Stimulated activated CD4-positive, alpha-beta T cell treated with anti-CD3 and anti-CD28 coated beads, Interleukin-2, amount 100 ng/mL, for 4 hours (primary cell): ENCODE results near the gene IGF2BP2.
"Not testable (repeated sequence)": the region's sequence is repeated elsewhere in the genome, so short reads cannot be mapped to it uniquely, and the experiment has no call there.

Experiments
- DNase-seq: peaks from one replicate; pipeline ENCODE4 v3.0.0-alpha.2; 2020; ENCODE audit warnings: low read depth

Gene IGF2BP2

GRCh38 chr3:185797993-185798830 is 26.6 kb downstream of the IGF2BP2 start:
- no peak for DNase-seq

GRCh38 chr3:185797108-185797881 is 27.5 kb downstream of the IGF2BP2 start:
- DNase-seq: no peak

GRCh38 chr3:185796431-185797107 is 28.3 kb downstream of the IGF2BP2 start:
- no peak for DNase-seq

DNA sequence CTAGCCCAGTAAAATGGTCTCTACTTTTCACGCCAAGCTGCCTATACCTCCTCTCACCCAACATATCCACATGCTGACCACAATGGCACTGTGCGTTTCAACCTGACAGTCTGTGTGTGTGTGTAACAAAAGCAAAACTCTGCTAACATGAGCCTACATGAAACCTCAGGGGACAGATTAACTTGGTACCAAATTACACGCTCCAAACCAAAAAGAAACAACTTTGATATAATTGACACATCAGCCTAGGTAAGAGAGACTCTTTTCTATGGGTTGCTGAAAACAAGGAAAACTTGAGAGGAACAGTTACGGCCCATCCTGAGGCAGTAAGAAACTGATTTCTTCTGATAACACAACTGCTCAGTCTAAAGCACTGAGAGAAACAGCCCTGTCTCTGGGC is 31.5 kb downstream of the IGF2BP2 start:
- no peak for DNase-seq

DNA sequence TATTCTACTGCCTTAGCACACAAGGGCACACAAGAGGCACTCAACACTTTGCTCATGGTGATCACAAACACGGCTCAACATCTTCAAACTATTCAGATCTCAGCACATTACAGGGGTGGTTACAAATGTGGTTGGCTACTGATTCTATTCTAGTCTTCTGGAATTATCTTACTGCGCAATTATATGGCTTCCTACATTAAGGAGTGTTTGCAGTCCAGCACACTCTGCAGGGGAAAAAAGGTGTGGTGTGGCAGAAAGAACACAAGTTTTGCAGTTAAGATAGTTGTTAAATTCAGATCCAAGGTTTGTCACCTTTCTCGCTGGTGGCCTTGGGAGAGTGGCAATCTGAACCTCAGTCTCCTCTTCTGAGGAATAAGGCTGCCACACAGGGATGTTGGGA is 31.9 kb downstream of the IGF2BP2 start:
- no peak for DNase-seq

DNA sequence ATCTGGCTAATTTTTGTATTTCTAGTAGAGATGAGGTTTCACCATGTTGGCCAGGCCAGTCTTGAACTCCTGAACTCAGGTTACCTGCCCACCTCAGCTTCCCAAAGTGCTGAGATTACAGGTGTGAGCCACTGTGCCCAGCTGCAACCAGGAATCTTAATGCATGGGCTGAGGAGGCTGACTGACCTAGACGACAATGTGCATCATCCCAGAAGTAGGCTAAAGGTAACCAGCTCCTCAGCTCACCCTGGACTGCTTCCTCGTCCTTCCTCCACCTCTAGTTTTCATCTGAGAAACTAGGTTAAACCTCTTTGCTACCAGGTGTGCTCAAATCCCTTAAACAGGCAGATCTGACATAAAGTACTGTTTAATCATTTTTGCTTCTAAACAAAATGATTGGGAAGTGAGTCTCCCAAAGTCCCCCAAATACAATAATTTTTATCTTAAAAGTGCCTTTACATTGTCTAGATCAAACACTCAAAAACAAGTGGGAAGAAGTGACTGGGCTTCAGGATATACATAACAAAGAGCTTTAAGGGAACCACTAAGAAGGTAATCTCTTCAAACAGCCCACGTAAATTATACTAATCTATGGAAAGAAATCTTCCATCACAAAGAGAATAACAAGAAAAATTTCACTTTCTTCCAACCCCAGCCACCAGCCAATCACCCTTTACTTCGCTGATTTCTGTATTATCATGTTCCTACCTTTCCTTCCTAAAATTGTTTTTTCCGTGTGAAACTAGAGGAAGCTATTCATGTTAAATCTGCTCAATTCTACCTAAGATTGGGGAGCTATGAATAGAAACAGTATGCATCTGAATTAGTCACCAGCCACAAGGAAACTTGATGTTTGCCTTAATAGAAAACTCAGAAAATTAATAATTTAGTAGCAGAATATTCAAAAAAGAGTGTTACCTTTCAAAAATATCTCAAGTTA is 34.7 kb downstream of the IGF2BP2 start:
- no peak for DNase-seq

DNA sequence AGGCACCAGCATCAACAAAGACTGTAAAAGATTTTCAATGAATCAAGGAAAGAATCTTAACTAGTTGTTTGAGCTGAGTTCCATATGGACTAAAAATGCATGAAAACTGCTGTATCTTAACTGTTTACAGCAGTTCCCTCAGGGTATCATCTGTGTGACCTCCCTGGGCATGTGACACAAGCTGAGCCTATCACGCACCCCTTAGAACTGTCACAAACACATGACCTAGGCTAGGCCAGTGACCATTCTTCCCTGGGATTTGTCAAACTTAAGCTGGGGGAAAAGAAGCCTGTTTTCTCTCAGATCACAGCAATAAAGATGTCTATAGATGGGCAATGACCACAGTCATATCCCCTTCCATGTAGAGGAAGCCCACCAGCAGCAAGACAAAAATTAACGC is 35.7 kb downstream of the IGF2BP2 start:
- no peak for DNase-seq

DNA sequence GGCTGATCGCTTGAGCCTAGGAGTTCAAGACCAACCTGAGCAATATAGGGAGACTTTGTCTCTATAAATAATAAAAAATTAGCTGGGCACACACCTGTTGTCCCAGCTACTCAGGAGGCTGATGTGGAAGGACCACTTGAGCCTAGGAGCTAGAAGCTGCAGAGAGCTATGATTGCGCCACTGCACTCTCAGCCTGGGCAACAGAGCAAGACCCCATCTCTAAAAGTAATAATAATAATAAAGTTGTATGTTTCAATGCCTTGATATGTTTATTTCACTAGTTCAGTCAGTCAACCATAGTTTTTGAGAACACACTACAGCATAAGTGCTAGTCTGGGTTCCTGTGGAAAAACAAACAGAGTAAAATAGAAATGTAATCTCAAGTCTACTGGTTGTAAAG is 36.5 kb downstream of the IGF2BP2 start:
- DNase-seq: no peak

DNA sequence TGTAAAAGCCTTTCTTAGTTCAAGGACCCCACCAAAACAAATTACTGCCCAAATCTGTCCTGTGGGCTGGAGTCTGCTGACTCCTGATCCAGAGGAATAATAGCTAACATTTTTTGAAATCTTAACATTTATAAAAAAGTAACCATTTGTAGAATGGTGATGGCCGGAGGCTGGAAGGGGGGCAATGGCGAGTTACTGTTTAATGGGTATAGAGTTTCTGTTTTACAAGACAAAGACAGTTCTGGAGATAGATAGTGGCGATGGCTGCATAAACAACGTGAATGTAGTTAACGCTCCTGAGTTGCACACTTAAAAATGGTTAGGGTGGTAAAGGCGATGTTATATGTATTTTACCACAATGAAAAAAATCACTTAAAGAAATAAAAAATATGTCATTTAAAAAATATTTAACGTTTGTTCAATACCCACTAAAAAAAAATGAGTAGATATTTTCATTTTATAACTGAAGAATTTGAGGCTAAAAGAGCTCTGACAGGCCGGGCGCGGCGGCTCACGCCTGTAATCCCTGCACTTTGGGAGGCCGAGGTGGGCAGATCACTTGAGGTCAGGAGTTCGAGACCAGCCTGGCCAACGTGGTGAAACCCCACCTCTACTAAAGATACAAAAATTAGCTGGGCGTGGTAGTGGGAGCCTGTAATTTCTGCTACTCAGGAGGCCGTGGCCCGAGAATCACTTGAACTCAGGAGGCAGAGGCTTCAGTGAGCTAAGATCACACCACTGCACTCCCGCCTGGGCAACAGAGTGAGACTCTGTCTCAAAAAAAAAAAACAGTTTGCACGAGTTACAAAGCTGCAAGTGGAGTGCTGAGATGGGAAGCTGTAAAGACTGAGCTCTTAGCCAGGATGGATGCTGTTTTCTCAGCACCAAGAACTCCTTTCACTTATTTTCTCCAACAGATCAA is 37.6 kb downstream of the IGF2BP2 start:
- DNase-seq: no peak

GRCh38 chr3:185786258-185786657 is 38.6 kb downstream of the IGF2BP2 start:
- DNase-seq: not testable (repeated sequence)

- no peak for DNase-seq
These were observed 40.5 kb downstream of the IGF2BP2 start for GRCh38 chr3:185784317-185784716.

DNA sequence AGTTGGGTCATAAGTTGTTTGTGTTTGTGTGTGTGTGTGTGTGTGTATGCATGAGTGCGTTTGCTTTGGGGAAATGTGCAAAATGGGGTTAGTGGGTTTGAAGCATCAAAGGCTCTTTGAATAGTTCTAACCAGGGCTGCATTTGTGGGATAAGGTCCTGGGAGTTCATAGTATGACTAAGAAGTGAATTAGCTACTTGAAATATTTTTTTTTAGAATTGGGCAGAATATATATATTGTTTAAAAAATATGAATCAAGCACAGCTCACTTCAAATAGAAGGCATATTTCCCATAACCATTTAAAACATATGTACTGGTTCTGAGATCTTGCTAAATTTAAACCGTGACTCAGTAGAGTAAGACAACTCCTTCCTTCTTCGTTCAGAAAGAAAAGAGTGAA is 43.1 kb downstream of the IGF2BP2 start:
- no peak for DNase-seq

GRCh38 chr3:185779461-185779860 is 45.4 kb downstream of the IGF2BP2 start:
- DNase-seq: no peak

GRCh38 chr3:185778821-185779220 is 46.0 kb downstream of the IGF2BP2 start:
- DNase-seq: no peak

GRCh38 chr3:185778094-185778493 is 46.7 kb downstream of the IGF2BP2 start:
- DNase-seq: no peak

- no peak for DNase-seq
These were observed 54.7 kb downstream of the IGF2BP2 start for GRCh38 chr3:185770109-185770508.

GRCh38 chr3:185768578-185768982 is 56.3 kb downstream of the IGF2BP2 start:
- peak; percentile 23 for DNase-seq

DNA sequence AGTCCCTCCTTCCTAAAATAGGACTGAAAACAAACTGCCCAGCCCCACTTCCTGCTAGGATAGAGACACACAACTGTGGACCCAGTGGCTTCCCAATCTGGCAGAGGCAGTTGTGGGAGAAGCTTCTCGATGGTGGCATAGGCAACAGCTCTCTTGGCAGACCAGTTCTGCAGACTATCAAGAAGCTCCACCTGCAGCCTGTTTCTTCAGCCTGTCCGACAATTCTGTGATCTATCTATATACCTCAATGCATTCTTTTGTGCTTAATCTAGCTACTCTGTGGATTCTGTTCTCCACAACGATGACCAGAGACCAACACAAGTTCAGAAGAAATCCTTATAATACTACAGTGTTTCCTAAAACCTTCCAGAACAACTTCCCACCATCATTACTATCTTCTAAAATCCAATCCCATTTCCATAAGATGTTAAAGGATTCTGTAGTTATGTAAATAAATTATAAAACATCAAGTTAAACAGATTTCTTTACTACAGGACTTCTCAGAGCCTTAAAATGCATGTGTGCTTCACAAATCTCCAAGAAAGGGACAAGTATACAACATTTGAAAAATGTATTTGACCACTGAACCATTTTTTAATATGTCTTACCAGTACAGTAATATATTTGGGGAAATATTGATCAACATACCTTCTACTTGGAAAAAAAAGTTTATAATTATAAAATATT is 57.7 kb downstream of the IGF2BP2 start:
- DNase-seq: no peak

- no peak for DNase-seq
These were observed 58.4 kb downstream of the IGF2BP2 start for GRCh38 chr3:185766329-185767001.
